HEK293 (cell line): Measurements from ENCODE around the gene SSR1.
"Not testable (repeated sequence)": the region's sequence is repeated elsewhere in the genome, so short reads cannot be mapped to it uniquely, and the experiment has no call there.

Source experiments
- CTCF ChIA-PET: fragments of 350-600 bp; formaldehyde crosslinking; extraction: SDS; loops from one replicate; lab custom pipeline; 2021; ENCODE audit warnings: antibody characterized with exemption; lab: Yijun Ruan, JAX
- POLR2A ChIA-PET: fragments of 300-600 bp; formaldehyde crosslinking; extraction: SDS; loops from one replicate; lab custom pipeline; 2020; ENCODE audit warnings: antibody characterized with exemption, inconsistent platforms; lab: Yijun Ruan, JAX
- H3K27ac ChIP-seq: fragments of 200-500 bp; sonication (Bioruptor generic); 2 replicates; pipeline ENCODE4 v1.5.1; 2014; ENCODE audit warnings: low read depth, low read length, control low read depth, inconsistent platforms; ENCODE audit errors: extremely low read depth
- H3K36me3 ChIP-seq, 2 experiments: fragments of 200-500 bp in 1 of 2; sonication (Bioruptor generic) in 1 of 2; 1 replicate in 1 of 2; 2 replicates in 1 of 2; pipeline ENCODE4 v1.5.1; 2014 to 2017; ENCODE audit warnings: inconsistent platforms in 2 of 2, low read length in 2 of 2; ENCODE audit not compliant: control insufficient read depth in 2 of 2, insufficient read depth in 1 of 2
- H3K4me1 ChIP-seq: fragments of 200-500 bp; sonication (Bioruptor generic); 2 replicates; pipeline ENCODE4 v1.5.1; 2014; ENCODE audit warnings: mild to moderate bottlenecking, low read length, inconsistent platforms; ENCODE audit not compliant: control insufficient read depth, insufficient read depth
- H3K4me3 ChIP-seq: 2 replicates; pipeline ENCODE4 v1.5.1; 2011; ENCODE audit warnings: low read depth, mild to moderate bottlenecking, control low read depth, low read length, moderate library complexity
- H3K9me3 ChIP-seq: fragments of 200-500 bp; sonication (Bioruptor generic); 2 replicates; pipeline ENCODE4 v1.5.1; 2014; ENCODE audit warnings: low read depth, low read length, inconsistent platforms; ENCODE audit not compliant: control insufficient read depth, insufficient read depth
- MZF1 ChIP-seq: fragments of 450-650 bp; formaldehyde crosslinking; IDR thresholded peaks from 2 replicates; pipeline ENCODE4 v1.5.1; 2017; ENCODE audit warnings: missing biosample characterization, missing genetic modification characterization, borderline replicate concordance
- SP7 ChIP-seq: fragments of 450-650 bp; formaldehyde crosslinking; IDR thresholded peaks from 2 replicates; pipeline ENCODE4 v1.5.1; 2016; ENCODE audit warnings: missing biosample characterization, missing genetic modification characterization
- ZBTB8A ChIP-seq: fragments of 450-650 bp; formaldehyde crosslinking; IDR thresholded peaks from 2 replicates; pipeline ENCODE4 v1.5.1; 2016; ENCODE audit warnings: missing biosample characterization, missing genetic modification characterization
- ZFHX2 ChIP-seq: fragments of 450-650 bp; formaldehyde crosslinking; conservative IDR thresholded peaks from 2 replicates; pipeline ENCODE4 v1.5.1; 2016; ENCODE audit warnings: missing biosample characterization, missing genetic modification characterization
- ZFP3 ChIP-seq: fragments of 450-650 bp; formaldehyde crosslinking; IDR thresholded peaks from 2 replicates; pipeline ENCODE4 v1.5.1; 2016; ENCODE audit warnings: low read depth, missing biosample characterization, missing genetic modification characterization
- ZNF114 ChIP-seq: fragments of 450-650 bp; formaldehyde crosslinking; IDR thresholded peaks from 2 replicates; pipeline ENCODE4 v1.5.0; 2017; ENCODE audit warnings: missing biosample characterization, missing genetic modification characterization
- ZNF157 ChIP-seq: fragments of 450-650 bp; formaldehyde crosslinking; IDR thresholded peaks from 2 replicates; pipeline ENCODE4 v1.5.1; 2016; ENCODE audit warnings: missing biosample characterization, missing genetic modification characterization
- ZNF174 ChIP-seq: fragments of 450-650 bp; formaldehyde crosslinking; IDR thresholded peaks from 2 replicates; pipeline ENCODE4 v1.5.0; 2017; ENCODE audit warnings: missing biosample characterization, mild to moderate bottlenecking, missing genetic modification characterization
- ZNF202 ChIP-seq: fragments of 450-650 bp; formaldehyde crosslinking; IDR thresholded peaks from 2 replicates; pipeline ENCODE4 v1.5.1; 2016; ENCODE audit warnings: missing biosample characterization, missing genetic modification characterization, borderline replicate concordance
- ZNF292 ChIP-seq: fragments of 450-650 bp; formaldehyde crosslinking; IDR thresholded peaks from 2 replicates; pipeline ENCODE4 v1.5.1; 2016; ENCODE audit warnings: low read depth, missing biosample characterization, missing genetic modification characterization, borderline replicate concordance
- ZNF416 ChIP-seq: fragments of 450-650 bp; formaldehyde crosslinking; IDR thresholded peaks from 2 replicates; pipeline ENCODE4 v1.5.1; 2016; ENCODE audit warnings: missing biosample characterization, missing genetic modification characterization
- ZNF473 ChIP-seq: fragments of 450-650 bp; formaldehyde crosslinking; IDR thresholded peaks from 2 replicates; pipeline ENCODE4 v1.5.1; 2017; ENCODE audit warnings: missing biosample characterization, missing genetic modification characterization
- ZNF561 ChIP-seq: fragments of 450-650 bp; IDR thresholded peaks from 2 replicates; pipeline ENCODE4 v1.5.1; 2018; ENCODE audit warnings: missing biosample characterization, missing genetic modification characterization, borderline replicate concordance
- ZNF626 ChIP-seq: fragments of 450-650 bp; sonication (Bioruptor Pico); formaldehyde crosslinking; IDR thresholded peaks from 2 replicates; pipeline ENCODE4 v1.5.1; 2018; ENCODE audit warnings: missing biosample characterization, missing genetic modification characterization, inconsistent platforms
- ZNF654 ChIP-seq: fragments of 450-650 bp; formaldehyde crosslinking; IDR thresholded peaks from 2 replicates; pipeline ENCODE4 v1.5.1; 2016; ENCODE audit warnings: low read depth, missing biosample characterization, missing genetic modification characterization
- ZNF704 ChIP-seq: fragments of 450-650 bp; formaldehyde crosslinking; IDR thresholded peaks from 2 replicates; pipeline ENCODE4 v1.5.1; 2016; ENCODE audit warnings: missing biosample characterization, missing genetic modification characterization
- ZNF76 ChIP-seq: fragments of 450-650 bp; formaldehyde crosslinking; IDR thresholded peaks from 2 replicates; pipeline ENCODE4; 2016; ENCODE audit warnings: low read depth, missing biosample characterization, missing genetic modification characterization, borderline replicate concordance
- ZNF792 ChIP-seq: fragments of 450-650 bp; formaldehyde crosslinking; IDR thresholded peaks from 2 replicates; pipeline ENCODE4 v1.5.1; 2016; ENCODE audit warnings: missing biosample characterization, missing genetic modification characterization
- TF ChIP-seq, protein P1 (sequence below): fragments of 450-650 bp; formaldehyde crosslinking; IDR thresholded peaks from 2 replicates; pipeline ENCODE4 v1.5.1; 2017; ENCODE audit warnings: missing biosample characterization, missing genetic modification characterization
- TF ChIP-seq, protein P2 (sequence below): fragments of 450-650 bp; formaldehyde crosslinking; IDR thresholded peaks from 2 replicates; pipeline ENCODE4 v1.5.1; 2016; ENCODE audit warnings: missing biosample characterization, missing genetic modification characterization
- TF ChIP-seq, protein P3 (sequence below): fragments of 450-650 bp; formaldehyde crosslinking; IDR thresholded peaks from 2 replicates; pipeline ENCODE4 v1.5.1; 2016; ENCODE audit warnings: missing biosample characterization, missing genetic modification characterization

Gene SSR1

GRCh38 chr6:7282097-7282906, 30.7 kb downstream of the SSR1 start (continued):
- TF ChIP-seq ZNF292 = no peak
- no peak for TF ChIP-seq MZF1 (tag by site-specific recombination)
- no peak for TF ChIP-seq SP7 (tag by site-specific recombination)
- TF ChIP-seq ZNF473 (tag by site-specific recombination) = no peak

GRCh38 chr6:7276199-7276524, 36.8 kb downstream of the SSR1 start:
- Histone ChIP-seq H3K9me3 (no peaks in the 10 kb centered on the region), H3K36me3 (no peaks in the 10 kb centered on the region), H3K27ac (no peak overlapping the region), H3K4me3 (no peak overlapping the region), H3K4me1 (no peaks in the 10 kb centered on the region)
- ChIA-PET POLR2A (interaction anchor here (0.6 to 1.6 kb wide), 2 partner anchors 113 to 298 kb away, joined by 3 to 8 read pairs; partner anchors contain the start of genes CAGE1 and RIOK1), CTCF (interaction anchor here (0.6 to 4.4 kb wide), 37 partner anchors 10 to 1300 kb away, joined by 3 to 59 read pairs (median 5); partner anchors contain the start of genes CAGE1, RIOK1 and RREB1)
- TF ChIP-seq ZNF202 (tag by site-specific recombination) (no peak), ZNF174 (tag by site-specific recombination) (no peak), ZFP3 (no peak), ZBTB8A (tag by site-specific recombination) (no peak), ZNF561 (tag by site-specific recombination) (0 out of 2 replicates have a peak, but pooled peaks have one; percentile 2)
- TF ChIP-seq, protein P1, sequence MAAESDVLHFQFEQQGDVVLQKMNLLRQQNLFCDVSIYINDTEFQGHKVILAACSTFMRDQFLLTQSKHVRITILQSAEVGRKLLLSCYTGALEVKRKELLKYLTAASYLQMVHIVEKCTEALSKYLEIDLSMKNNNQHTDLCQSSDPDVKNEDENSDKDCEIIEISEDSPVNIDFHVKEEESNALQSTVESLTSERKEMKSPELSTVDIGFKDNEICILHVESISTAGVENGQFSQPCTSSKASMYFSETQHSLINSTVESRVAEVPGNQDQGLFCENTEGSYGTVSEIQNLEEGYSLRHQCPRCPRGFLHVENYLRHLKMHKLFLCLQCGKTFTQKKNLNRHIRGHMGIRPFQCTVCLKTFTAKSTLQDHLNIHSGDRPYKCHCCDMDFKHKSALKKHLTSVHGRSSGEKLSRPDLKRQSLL (tag by site-specific recombination) = no peak

GRCh38 chr6:7274525-7274924, 38.5 kb downstream of the SSR1 start:
- POLR2A ChIA-PET = interaction anchor here (1.6 kb wide), 1 partner anchor 13 kb away, joined by 6 read pairs; no protein-coding TSS in a partner anchor
- not testable (repeated sequence) for H3K27ac ChIP-seq, H3K4me1 ChIP-seq, H3K9me3 ChIP-seq, H3K36me3 ChIP-seq, H3K4me3 ChIP-seq
- CTCF ChIA-PET = interaction anchor here (0.6 to 4.4 kb wide), 19 partner anchors 8 to 653 kb away, joined by 3 to 59 read pairs (median 5); partner anchors contain the start of genes CAGE1 and RIOK1

- Histone ChIP-seq H3K27ac (no peak overlapping the region), H3K4me1 (no peaks in the 10 kb centered on the region), H3K36me3 (no peaks in the 10 kb centered on the region), H3K9me3 (no peaks in the 10 kb centered on the region), H3K4me3 (no peak overlapping the region)
- CTCF ChIA-PET = interaction anchor here (0.5 to 4.4 kb wide), 3 partner anchors 14 to 341 kb away, joined by 3 to 59 read pairs (median 4); no protein-coding TSS in a partner anchor
- TF ChIP-seq ZNF792 = no peak
- TF ChIP-seq ZNF704 (tag by site-specific recombination) = no peak
- TF ChIP-seq, protein P2, sequence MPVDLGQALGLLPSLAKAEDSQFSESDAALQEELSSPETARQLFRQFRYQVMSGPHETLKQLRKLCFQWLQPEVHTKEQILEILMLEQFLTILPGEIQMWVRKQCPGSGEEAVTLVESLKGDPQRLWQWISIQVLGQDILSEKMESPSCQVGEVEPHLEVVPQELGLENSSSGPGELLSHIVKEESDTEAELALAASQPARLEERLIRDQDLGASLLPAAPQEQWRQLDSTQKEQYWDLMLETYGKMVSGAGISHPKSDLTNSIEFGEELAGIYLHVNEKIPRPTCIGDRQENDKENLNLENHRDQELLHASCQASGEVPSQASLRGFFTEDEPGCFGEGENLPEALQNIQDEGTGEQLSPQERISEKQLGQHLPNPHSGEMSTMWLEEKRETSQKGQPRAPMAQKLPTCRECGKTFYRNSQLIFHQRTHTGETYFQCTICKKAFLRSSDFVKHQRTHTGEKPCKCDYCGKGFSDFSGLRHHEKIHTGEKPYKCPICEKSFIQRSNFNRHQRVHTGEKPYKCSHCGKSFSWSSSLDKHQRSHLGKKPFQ = no peak
- TF ChIP-seq ZNF76 (tag by site-specific recombination) = no peak
- no peak for TF ChIP-seq ZNF626
- TF ChIP-seq ZNF416 (tag by site-specific recombination) = no peak
- TF ChIP-seq, protein P3, sequence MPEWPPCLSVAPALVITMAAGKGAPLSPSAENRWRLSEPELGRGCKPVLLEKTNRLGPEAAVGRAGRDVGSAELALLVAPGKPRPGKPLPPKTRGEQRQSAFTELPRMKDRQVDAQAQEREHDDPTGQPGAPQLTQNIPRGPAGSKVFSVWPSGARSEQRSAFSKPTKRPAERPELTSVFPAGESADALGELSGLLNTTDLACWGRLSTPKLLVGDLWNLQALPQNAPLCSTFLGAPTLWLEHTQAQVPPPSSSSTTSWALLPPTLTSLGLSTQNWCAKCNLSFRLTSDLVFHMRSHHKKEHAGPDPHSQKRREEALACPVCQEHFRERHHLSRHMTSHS (tag by site-specific recombination) = no peak
- no peak for TF ChIP-seq ZNF654 (tag by site-specific recombination)
- TF ChIP-seq ZNF114 (tag by site-specific recombination) = no peak
- no peak for TF ChIP-seq ZNF157
- no peak for TF ChIP-seq ZFHX2 (tag by site-specific recombination)
- POLR2A ChIA-PET = no interaction called here
Measured at GRCh38 chr6:7273709-7274108, 39.3 kb downstream of the SSR1 start.
